CD4-positive, alpha-beta memory T cell (primary cell): ENCODE measurements around the gene SFN. TPM values are rescaled to one million over a fixed set of nuclear protein-coding genes. Genes with fewer than 3 reads are reported as not detected.

ENCODE experiments used
- CTCF ChIA-PET: fragments of 350-600 bp; sonication (Branson Sonifier 250); formaldehyde crosslinking; loops from one replicate; lab custom pipeline; 2021; ENCODE audit warnings: inconsistent platforms; ENCODE audit not compliant: partially characterized antibody; lab: Charles Lee
- POLR2A ChIA-PET: fragments of 350-600 bp; sonication (Branson Sonifier 250); formaldehyde crosslinking; loops from one replicate; lab custom pipeline; 2021; ENCODE audit not compliant: partially characterized antibody; lab: Charles Lee
- DNase-seq, 5 donors: peaks; one replicate each; pipeline versions ENCODE4 v3.0.0 to v3.0.0-alpha.2; 2020 to 2022; ENCODE audit warnings: mixed read lengths in 1 of 5
- H3K27ac ChIP-seq: one replicate; pipeline ENCODE4 v1.7.0; 2013; ENCODE audit warnings: low read depth, low read length
- H3K27me3 ChIP-seq: 2 replicates; pipeline ENCODE4 v1.7.0; 2013; ENCODE audit warnings: mild to moderate bottlenecking, low read length, moderate library complexity; ENCODE audit not compliant: insufficient read depth
- H3K36me3 ChIP-seq: 2 replicates; pipeline ENCODE4 v1.7.0; 2013; ENCODE audit warnings: mild to moderate bottlenecking, low read length, moderate library complexity; ENCODE audit not compliant: insufficient read depth
- H3K4me1 ChIP-seq: 2 replicates; pipeline ENCODE4 v1.7.0; 2013; ENCODE audit warnings: mild to moderate bottlenecking, low read length, moderate library complexity; ENCODE audit not compliant: insufficient read depth
- H3K4me3 ChIP-seq, 2 donors: one replicate each; pipeline ENCODE4 v1.7.0; 2013; ENCODE audit warnings: low read length in 2 of 2, mild to moderate bottlenecking in 1 of 2
- H3K9me3 ChIP-seq, 2 donors: one replicate each; pipeline ENCODE4 v1.7.0; 2013; ENCODE audit warnings: low read length in 2 of 2, control low read depth in 1 of 2; ENCODE audit not compliant: control insufficient read depth in 1 of 2
- H3K27ac Mint-ChIP-seq, 7 donors: one replicate each; pipeline ENCODE4 v1.8.0; 2020 to 2021; ENCODE audit warnings: mixed read lengths in 7 of 7, mild to moderate bottlenecking in 6 of 7, inconsistent platforms in 3 of 7, moderate library complexity in 3 of 7
- H3K27me3 Mint-ChIP-seq, 2 donors: one replicate each; pipeline ENCODE4 v1.8.0; 2020 to 2021; ENCODE audit warnings: mixed read lengths in 2 of 2
- H3K36me3 Mint-ChIP-seq, 2 donors: one replicate each; pipeline ENCODE4 v1.8.0; 2020 to 2021; ENCODE audit warnings: mixed read lengths in 2 of 2, inconsistent platforms in 1 of 2, mild to moderate bottlenecking in 1 of 2
- H3K4me1 Mint-ChIP-seq, 4 donors: one replicate each; pipeline ENCODE4 v1.8.0; 2020 to 2021; ENCODE audit warnings: mixed read lengths in 4 of 4, mild to moderate bottlenecking in 1 of 4
- H3K4me3 Mint-ChIP-seq, 8 donors: one replicate each; pipeline ENCODE4 v1.8.0; 2020 to 2021; ENCODE audit warnings: mixed read lengths in 8 of 8, mild to moderate bottlenecking in 7 of 8, moderate library complexity in 6 of 8, inconsistent platforms in 3 of 8
- H3K9me3 Mint-ChIP-seq, 8 donors: one replicate each; pipeline ENCODE4 v1.8.0; 2020 to 2021; ENCODE audit warnings: mixed read lengths in 8 of 8, mild to moderate bottlenecking in 5 of 8, inconsistent platforms in 3 of 8, moderate library complexity in 1 of 8
- intact Hi-C: fragments of 100-400 bp; cut with micrococcal nuclease; formaldehyde crosslinking; loops from one replicate; pipeline ENCODE4 v1.15.1; 2023
- polyA plus RNA-seq, 2 donors: library from polyadenylated mRNA; unstranded; fragments of 300-500 nt; fragmentation: Illumina TruSeq; gene quantifications; one replicate each; pipeline ENCODE4 v1.2.3, GENCODE V29; 2021
- total RNA-seq, 2 experiments: library from RNA; stranded (reverse); gene quantifications; one replicate each; pipeline ENCODE4 v1.2.3, GENCODE V29; 2021

Gene SFN
- total and polyA plus RNA-seq, 4 experiments from 2014 or later, result 0.76 to 0.83 TPM; not detected in 2

DNA sequence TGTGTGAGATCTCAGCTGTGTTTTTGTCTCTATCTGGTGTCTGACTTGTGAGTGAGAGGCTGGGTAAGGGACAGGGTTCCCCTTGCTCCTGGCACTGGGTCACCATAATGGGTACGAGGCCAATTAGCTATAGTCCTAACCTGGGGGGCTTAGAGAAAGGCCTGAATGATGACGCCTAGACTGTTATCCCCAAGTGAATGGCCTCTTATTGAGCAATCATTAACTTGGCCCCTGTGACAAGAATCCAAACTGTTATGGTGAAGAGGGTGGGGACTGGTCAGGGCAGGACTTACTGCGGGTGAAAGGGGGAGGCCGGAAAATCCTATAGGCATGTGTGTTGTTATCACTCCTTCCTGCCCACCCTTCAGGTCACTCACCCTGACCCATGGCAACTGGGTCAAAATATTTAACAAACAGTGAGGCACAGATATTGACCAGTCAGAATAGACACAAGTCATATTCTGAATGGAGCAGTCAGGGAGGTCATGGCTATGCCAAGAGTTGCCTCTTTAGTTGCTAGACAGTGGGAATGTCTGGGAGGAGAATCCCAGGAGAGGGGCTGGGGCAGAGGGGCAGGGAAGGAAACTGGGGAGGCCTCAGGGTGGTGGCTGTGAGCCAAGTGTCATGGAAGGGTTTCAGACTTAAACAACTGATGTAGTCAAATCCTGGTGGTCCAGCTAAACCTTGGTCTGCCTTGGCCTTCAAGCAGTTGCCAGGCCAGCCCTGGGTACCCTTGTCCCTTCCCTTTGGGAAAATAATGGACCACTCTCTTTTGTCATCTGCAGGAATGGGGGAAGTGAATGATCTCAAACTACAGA is 47.6 kb downstream of the SFN start:
- ChIA-PET CTCF (no interaction called here), POLR2A (interaction anchor here (1.8 kb wide), 1 partner anchor 18 kb away, joined by 4 read pairs; no protein-coding TSS in a partner anchor)
- intact Hi-C loops, result no loop called here
- no peaks in the 10 kb centered on the region for H3K36me3 ChIP-seq
- H3K4me3 ChIP-seq, result no peak overlapping the region
- no peaks in the 10 kb centered on the region for H3K4me1 ChIP-seq
- Mint-ChIP-seq H3K9me3 (no peaks in the 10 kb centered on the region), H3K4me3 (no peak overlapping the region), H3K27me3 (peaks cover 0 to 5% of the 10 kb centered on the region in 2 donors), H3K4me1 (no peaks in the 10 kb centered on the region), H3K27ac (no peak overlapping the region), H3K36me3 (no peaks in the 10 kb centered on the region)
- DNase-seq, result no peak
- no peaks in the 10 kb centered on the region for H3K27me3 ChIP-seq
- no peaks in the 10 kb centered on the region for H3K9me3 ChIP-seq
- no peak overlapping the region for H3K27ac ChIP-seq

GRCh38 chr1:26911399-26912146 is 48.6 kb downstream of the SFN start:
- H3K36me3 Mint-ChIP-seq, result no peaks in the 10 kb centered on the region
- POLR2A ChIA-PET, result no interaction called here
- no peaks in the 10 kb centered on the region for H3K36me3 ChIP-seq

DNA sequence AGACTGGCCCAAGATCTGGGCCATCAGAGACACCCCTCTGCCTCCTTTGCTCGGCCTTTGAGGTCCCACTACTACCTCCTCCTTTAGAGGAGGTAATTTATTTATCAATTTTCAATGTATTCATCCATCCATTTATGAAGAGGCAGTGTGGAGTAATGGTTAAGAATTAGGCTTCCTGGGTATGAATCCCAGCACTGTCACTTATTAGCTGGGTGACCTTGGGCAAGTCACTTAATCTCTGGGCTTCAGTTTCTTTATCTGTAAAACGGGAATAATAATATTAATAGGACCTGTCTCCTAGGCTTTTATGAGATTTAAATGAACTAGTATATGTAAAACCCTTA is 49.2 kb downstream of the SFN start:
- intact Hi-C loops, result no loop called here
- CTCF ChIA-PET, result interaction anchor here (0.6 kb wide), 2 partner anchors 105 to 511 kb away, joined by 3 to 4 read pairs; no protein-coding TSS in a partner anchor

More at GRCh38 chr1:26911399-26912146, 48.6 kb downstream of the SFN start:
- H3K27me3 Mint-ChIP-seq, result peaks cover 0 to 5% of the 10 kb centered on the region in 2 donors
- Histone ChIP-seq H3K27ac (no peak overlapping the region), H3K9me3 (no peaks in the 10 kb centered on the region), H3K4me3 (no peak overlapping the region), H3K4me1 (no peaks in the 10 kb centered on the region), H3K27me3 (no peaks in the 10 kb centered on the region)
- CTCF ChIA-PET, result no interaction called here
- DNase-seq, result no peak
- H3K27ac Mint-ChIP-seq, result no peak overlapping the region
- H3K4me3 Mint-ChIP-seq, result no peak overlapping the region
- H3K4me1 Mint-ChIP-seq, result no peaks in the 10 kb centered on the region
- intact Hi-C loops, result no loop called here
- H3K9me3 Mint-ChIP-seq, result no peaks in the 10 kb centered on the region

GRCh38 chr1:26913389-26913753 is 50.4 kb downstream of the SFN start:
- CTCF ChIA-PET, result no interaction called here
- Mint-ChIP-seq H3K27me3 (peaks cover 0 to 4% of the 10 kb centered on the region in 2 donors), H3K36me3 (no peaks in the 10 kb centered on the region), H3K9me3 (no peaks in the 10 kb centered on the region), H3K4me3 (no peak overlapping the region), H3K4me1 (no peaks in the 10 kb centered on the region), H3K27ac (no peak overlapping the region)
- intact Hi-C loops, result no loop called here
- H3K27me3 ChIP-seq, result no peaks in the 10 kb centered on the region
- H3K4me3 ChIP-seq, result no peak overlapping the region
- no peaks in the 10 kb centered on the region for H3K9me3 ChIP-seq
- H3K36me3 ChIP-seq, result no peaks in the 10 kb centered on the region
- no peak for DNase-seq
- H3K4me1 ChIP-seq, result no peaks in the 10 kb centered on the region
- POLR2A ChIA-PET, result no interaction called here
- H3K27ac ChIP-seq, result no peak overlapping the region

More for the DNA sequence above, 49.2 kb downstream of the SFN start:
- no peak overlapping the region for H3K4me3 Mint-ChIP-seq
- no peak overlapping the region for H3K27ac ChIP-seq
- H3K36me3 Mint-ChIP-seq, result no peaks in the 10 kb centered on the region
- POLR2A ChIA-PET, result no interaction called here
- no peaks in the 10 kb centered on the region for H3K9me3 ChIP-seq
- H3K4me3 ChIP-seq, result no peak overlapping the region
- no peaks in the 10 kb centered on the region for H3K4me1 ChIP-seq
- H3K27ac Mint-ChIP-seq, result no peak overlapping the region
- H3K27me3 ChIP-seq, result no peaks in the 10 kb centered on the region
- H3K36me3 ChIP-seq, result no peaks in the 10 kb centered on the region
- no peaks in the 10 kb centered on the region for H3K4me1 Mint-ChIP-seq
- H3K9me3 Mint-ChIP-seq, result no peaks in the 10 kb centered on the region
- DNase-seq, result no peak
- peaks cover 0 to 5% of the 10 kb centered on the region in 2 donors for H3K27me3 Mint-ChIP-seq

Other genes with a start within 250 kb of the SFN start
- gene ARID1A, start 167.1 kb upstream of the SFN start, total RNA-seq, result 100 to 1,000 TPM; 112 to 127 TPM
- gene ARID1A, start 167.1 kb upstream of the SFN start, polyA plus RNA-seq, result 10 to 100 TPM in 1 of 2 donors, 1 to 10 TPM in 1; 4.2 to 30.4 TPM
- gene PIGV, start 75.2 kb upstream of the SFN start, total RNA-seq, result 10 to 100 TPM; 17.7 to 18.2 TPM
- 10 to 100 TPM in 1 of 2 donors, 1 to 10 TPM in 1; 7.9 to 13.2 TPM for gene PIGV, start 75.2 kb upstream of the SFN start, polyA plus RNA-seq
- gene ZDHHC18, start 36.5 kb upstream of the SFN start, total RNA-seq, result 10 to 100 TPM; 54.9 to 56.4 TPM
- 10 to 100 TPM in 1 of 2 donors, 1 to 10 TPM in 1; 6.2 to 18.1 TPM for gene ZDHHC18, start 36.5 kb upstream of the SFN start, polyA plus RNA-seq
- 10 to 100 TPM; 37.0 to 38.0 TPM for gene GPN2, start 27.1 kb downstream of the SFN start, total RNA-seq
- gene GPN2, start 27.1 kb downstream of the SFN start, polyA plus RNA-seq, result 10 to 100 TPM; 15.3 to 18.8 TPM
- 10 to 100 TPM; 25.0 to 26.7 TPM for gene GPATCH3, start 37.3 kb downstream of the SFN start, total RNA-seq
- gene GPATCH3, start 37.3 kb downstream of the SFN start, polyA plus RNA-seq, result 10 to 100 TPM; 11.4 to 13.4 TPM
- gene NR0B2, start 50.8 kb downstream of the SFN start, total RNA-seq, result not detected
- gene NR0B2, start 50.8 kb downstream of the SFN start, polyA plus RNA-seq, result not detected
- gene NUDC, start 58.6 kb downstream of the SFN start, total RNA-seq, result 10 to 100 TPM; 42.0 to 43.0 TPM
- 10 to 100 TPM; 83.6 to 98.2 TPM for gene NUDC, start 58.6 kb downstream of the SFN start, polyA plus RNA-seq
- 1 to 10 TPM; 2.2 to 2.6 TPM for gene KDF1, start 97.3 kb downstream of the SFN start, total RNA-seq
- gene KDF1, start 97.3 kb downstream of the SFN start, polyA plus RNA-seq, result 1 to 10 TPM; 4.4 to 4.6 TPM
- not detected for gene TRNP1, start 130.5 kb downstream of the SFN start, total RNA-seq
- not detected for gene TRNP1, start 130.5 kb downstream of the SFN start, polyA plus RNA-seq
- gene TENT5B, start 149.7 kb downstream of the SFN start, total RNA-seq, result not detected
- not detected for gene TENT5B, start 149.7 kb downstream of the SFN start, polyA plus RNA-seq